GM23248 (cell line): ENCODE measurements around the gene HNRNPA1.

Experiments used
- EZH2 ChIP-seq: fragments of 200-600 bp; sonication (generic); IDR thresholded peaks from 2 replicates; pipeline ENCODE4 v1.6.1; 2018; ENCODE audit warnings: antibody characterized with exemption, mild to moderate bottlenecking; ENCODE audit not compliant: insufficient read depth, poor library complexity, severe bottlenecking
- EZH2phosphoT487 ChIP-seq: fragments of 200-600 bp; sonication (generic); IDR thresholded peaks from 2 replicates; pipeline ENCODE4 v1.6.1; 2018; ENCODE audit warnings: antibody characterized with exemption, moderate library complexity, mild to moderate bottlenecking, low read depth; ENCODE audit not compliant: insufficient read depth

- no peak for TF ChIP-seq EZH2phosphoT487
- no peak for TF ChIP-seq EZH2
Observed at GRCh38 chr12:54273981-54274380, 6.5 kb upstream of the HNRNPA1 start.
